ENCODE results near the gene UBAC1.
A peak's percentile ranks its signal among the peaks of the same experiment; 100 is the strongest.

UBAC1 gene
- total RNA-seq, result 42.4 to 44.2 reads per million in 2 donors

GRCh38 chr9:135961277-135961715 lies at the start of gene UBAC1:
Gene UBAC1 (minus strand): TSS chr9:135961373. CDS start chr9:135961162, 211 bp downstream.
- peak; percentile 94 for DNase-seq

- DNase-seq, result no peak
Observed at GRCh38 chr9:136010615-136011361, 49.6 kb upstream of the UBAC1 start.

GRCh38 chr9:136010176-136010575 lies 49.0 kb upstream of the UBAC1 start:
- DNase-seq, result no peak

- no peak for DNase-seq
Observed at GRCh38 chr9:136009516-136009915, 48.3 kb upstream of the UBAC1 start.

GRCh38 chr9:136008693-136008997 lies 47.5 kb upstream of the UBAC1 start:
- no peak for DNase-seq

GRCh38 chr9:136007934-136008692 lies 46.9 kb upstream of the UBAC1 start:
- DNase-seq, result no peak

- DNase-seq, result no peak
Observed at GRCh38 chr9:136007276-136007933, 46.2 kb upstream of the UBAC1 start.

GRCh38 chr9:136006169-136006568 lies 45.0 kb upstream of the UBAC1 start:
- no peak for DNase-seq

GRCh38 chr9:136004712-136005111 lies 43.5 kb upstream of the UBAC1 start:
- DNase-seq, result no peak

- no peak for DNase-seq
Observed at GRCh38 chr9:136004219-136004618, 43.0 kb upstream of the UBAC1 start.

GRCh38 chr9:136003411-136004218 lies 42.4 kb upstream of the UBAC1 start:
- DNase-seq, result no peak

GRCh38 chr9:136002881-136003280 lies 41.7 kb upstream of the UBAC1 start:
- DNase-seq, result no peak

- DNase-seq, result no peak
Observed at GRCh38 chr9:136002215-136002614, 41.0 kb upstream of the UBAC1 start.

- DNase-seq, result no peak
Observed at GRCh38 chr9:136001231-136001630, 40.1 kb upstream of the UBAC1 start.

GRCh38 chr9:135998410-135999071 lies 37.4 kb upstream of the UBAC1 start:
- no peak for DNase-seq

GRCh38 chr9:135998016-135998380 lies 36.8 kb upstream of the UBAC1 start:
- DNase-seq, result no peak

- DNase-seq, result no peak
Observed at GRCh38 chr9:135997090-135998015, 36.2 kb upstream of the UBAC1 start.

- DNase-seq, result no peak
Observed at GRCh38 chr9:135995816-135996215, 34.6 kb upstream of the UBAC1 start.

- no peak for DNase-seq
Observed at GRCh38 chr9:135994501-135995192, 33.5 kb upstream of the UBAC1 start.

GRCh38 chr9:135993765-135994500 lies 32.8 kb upstream of the UBAC1 start:
- DNase-seq, result no peak

Data from activated gamma-delta T cell (primary cell).